HG02938 (cell line): ENCODE data around the gene PTBP1.
A peak's percentile ranks its signal among the peaks of the same experiment; 100 is the strongest.

Experiments used
- ATAC-seq: cut with Tn5 transposase; IDR thresholded peaks from one replicate; pipeline ENCODE4 v1.9.1; 2021; ENCODE audit warnings: mild to moderate bottlenecking, moderate library complexity; ENCODE audit not compliant: unreplicated experiment

Gene PTBP1

GRCh38 chr19:796692-797527, at the start of gene PTBP1:
Gene PTBP1, plus strand, starts transcription at chr19:797452. Its CDS starts 46 bp downstream, at chr19:797498.
- peak; percentile 74 for ATAC-seq

GRCh38 chr19:748274-748598, 49.0 kb upstream of the PTBP1 start:
- ATAC-seq, result no peak

GRCh38 chr19:749811-750210, 47.4 kb upstream of the PTBP1 start:
- ATAC-seq, result no peak

- no peak for ATAC-seq
These were observed 46.4 kb upstream of the PTBP1 start, which contains the start of gene MISP for GRCh38 chr19:750640-751423. Gene MISP, plus strand, starts transcription at chr19:751112. Its CDS starts 5,835 bp downstream, at chr19:756947.

GRCh38 chr19:751501-752341, 45.5 kb upstream of the PTBP1 start:
- no peak for ATAC-seq

GRCh38 chr19:752652-753517, 44.4 kb upstream of the PTBP1 start:
- ATAC-seq, result no peak

- no peak for ATAC-seq
These were observed 42.7 kb upstream of the PTBP1 start for GRCh38 chr19:754530-754929.

DNA sequence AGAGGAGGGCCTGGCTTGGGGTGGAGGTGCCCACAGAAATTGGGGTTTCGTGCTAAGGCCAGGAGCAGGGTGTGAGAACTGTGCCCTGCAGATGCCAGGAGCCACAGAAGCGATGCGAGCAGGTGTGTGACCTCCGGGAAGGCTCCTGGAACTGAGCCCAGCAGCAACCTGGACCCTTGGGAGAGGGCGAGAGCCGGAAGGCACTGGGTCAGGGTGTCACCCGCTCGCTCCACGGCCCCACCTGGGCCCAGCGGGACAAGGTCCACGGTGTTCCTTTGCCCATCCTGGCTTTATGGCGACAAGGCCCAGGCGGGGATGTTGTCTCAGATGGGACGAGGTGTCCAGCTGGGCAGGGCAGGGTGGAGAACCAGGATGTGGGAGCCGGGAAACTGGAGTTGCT, 42.2 kb upstream of the PTBP1 start:
- ATAC-seq, result no peak

DNA sequence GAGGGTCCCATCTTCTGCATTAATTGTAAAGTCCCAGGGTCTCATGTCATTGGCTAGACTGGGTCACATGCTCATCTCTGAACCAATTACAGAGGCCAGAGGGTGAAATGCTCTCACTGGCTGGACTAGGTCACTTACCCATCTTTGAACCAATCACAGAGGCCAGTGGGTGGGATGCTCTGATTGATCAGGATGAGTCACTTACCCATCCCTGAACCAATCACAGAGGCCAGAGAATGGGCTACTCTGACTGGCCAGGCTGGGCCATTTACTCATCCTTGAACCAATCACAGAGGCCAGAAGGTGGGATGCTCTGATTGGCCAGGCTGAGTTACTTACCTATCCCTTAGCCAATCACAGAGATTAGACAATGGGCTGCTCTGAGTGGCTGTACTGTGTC, 41.0 kb upstream of the PTBP1 start:
- no peak for ATAC-seq

DNA sequence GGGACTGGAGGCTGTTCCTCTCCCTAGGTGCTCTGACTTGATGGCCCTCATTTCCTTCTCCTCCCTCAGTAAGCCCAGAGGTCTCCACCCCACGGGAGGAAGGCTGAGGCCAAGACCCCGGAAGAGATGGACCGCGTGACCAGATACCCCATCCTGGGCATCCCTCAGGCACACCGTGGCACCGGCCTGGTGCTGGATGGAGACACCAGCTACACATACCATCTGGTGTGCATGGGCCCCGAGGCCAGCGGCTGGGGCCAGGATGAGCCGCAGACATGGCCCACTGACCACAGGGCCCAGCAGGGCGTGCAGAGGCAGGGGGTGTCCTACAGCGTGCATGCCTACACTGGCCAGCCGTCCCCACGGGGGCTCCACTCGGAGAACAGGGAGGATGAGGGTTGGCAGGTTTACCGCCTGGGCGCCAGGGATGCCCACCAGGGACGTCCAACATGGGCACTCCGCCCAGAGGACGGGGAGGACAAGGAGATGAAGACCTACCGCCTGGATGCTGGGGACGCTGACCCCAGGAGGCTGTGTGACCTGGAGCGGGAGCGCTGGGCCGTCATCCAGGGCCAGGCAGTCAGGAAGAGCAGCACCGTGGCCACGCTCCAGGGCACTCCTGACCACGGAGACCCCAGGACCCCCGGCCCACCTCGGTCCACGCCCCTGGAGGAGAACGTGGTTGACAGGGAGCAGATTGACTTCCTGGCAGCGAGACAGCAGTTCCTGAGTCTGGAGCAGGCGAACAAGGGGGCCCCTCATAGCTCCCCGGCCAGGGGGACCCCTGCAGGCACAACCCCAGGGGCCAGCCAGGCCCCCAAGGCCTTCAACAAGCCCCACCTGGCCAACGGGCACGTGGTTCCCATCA, 40.2 kb upstream of the PTBP1 start:
- no peak for ATAC-seq

DNA sequence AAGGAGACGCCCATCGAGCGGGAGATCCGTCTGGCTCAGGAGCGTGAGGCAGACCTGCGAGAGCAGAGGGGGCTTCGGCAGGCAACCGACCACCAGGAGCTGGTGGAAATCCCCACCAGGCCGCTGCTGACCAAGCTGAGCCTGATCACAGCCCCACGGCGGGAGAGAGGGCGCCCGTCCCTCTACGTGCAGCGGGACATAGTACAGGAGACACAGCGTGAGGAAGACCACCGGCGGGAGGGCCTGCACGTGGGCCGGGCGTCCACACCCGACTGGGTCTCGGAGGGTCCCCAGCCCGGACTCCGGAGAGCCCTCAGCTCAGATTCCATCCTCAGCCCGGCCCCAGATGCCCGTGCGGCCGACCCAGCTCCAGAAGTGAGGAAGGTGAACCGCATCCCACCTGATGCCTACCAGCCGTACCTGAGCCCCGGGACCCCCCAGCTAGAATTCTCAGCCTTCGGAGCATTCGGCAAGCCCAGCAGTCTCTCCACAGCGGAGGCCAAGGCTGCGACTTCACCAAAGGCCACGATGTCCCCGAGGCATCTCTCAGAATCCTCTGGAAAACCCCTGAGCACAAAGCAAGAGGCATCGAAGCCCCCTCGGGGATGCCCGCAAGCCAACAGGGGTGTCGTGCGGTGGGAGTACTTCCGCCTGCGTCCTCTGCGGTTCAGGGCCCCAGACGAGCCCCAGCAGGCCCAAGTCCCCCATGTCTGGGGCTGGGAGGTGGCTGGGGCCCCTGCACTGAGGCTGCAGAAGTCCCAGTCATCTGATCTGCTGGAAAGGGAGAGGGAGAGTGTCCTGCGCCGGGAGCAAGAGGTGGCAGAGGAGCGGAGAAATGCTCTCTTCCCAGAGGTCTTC, 39.2 kb upstream of the PTBP1 start:
- no peak for ATAC-seq

DNA sequence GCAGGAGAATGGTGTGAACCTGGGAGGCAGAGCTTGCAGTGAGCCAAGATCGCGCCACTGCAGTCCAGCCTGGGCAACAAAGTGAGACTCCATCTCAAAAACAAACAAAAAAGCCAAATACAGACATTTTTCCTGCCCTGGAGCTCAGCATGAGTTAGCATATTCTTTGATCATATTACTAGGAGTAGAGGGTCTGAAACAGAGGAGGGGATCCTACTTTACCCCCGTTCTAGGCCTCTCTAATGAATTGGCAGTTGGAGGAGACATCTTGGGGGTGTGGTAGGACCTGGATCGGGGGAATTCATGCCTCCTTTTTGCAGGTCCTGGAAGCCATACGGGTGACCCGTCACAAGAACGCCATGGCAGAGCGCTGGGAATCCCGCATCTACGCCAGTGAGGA, 34.1 kb upstream of the PTBP1 start:
- no peak for ATAC-seq

DNA sequence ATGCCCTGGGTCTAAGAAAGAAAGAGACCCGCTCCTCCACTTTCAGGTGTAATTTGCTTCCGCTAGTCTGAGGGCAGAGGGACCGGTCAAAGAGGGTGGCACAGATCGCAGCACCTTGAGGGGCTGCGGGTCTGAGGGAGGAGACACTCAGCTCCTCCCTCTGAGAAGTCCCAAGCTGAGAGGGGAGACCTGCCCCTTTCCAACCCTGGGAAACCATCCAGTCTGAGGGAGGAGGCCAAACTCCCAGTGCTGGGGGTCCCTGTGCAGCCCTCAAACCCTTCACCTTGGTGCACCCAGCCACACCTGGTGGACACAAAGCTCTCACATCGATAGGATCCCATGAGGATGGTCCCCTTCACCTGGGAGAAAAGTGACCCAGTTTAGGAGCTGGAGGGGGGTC, 33.4 kb upstream of the PTBP1 start:
- ATAC-seq, result no peak

- no peak for ATAC-seq
These were observed 33.0 kb upstream of the PTBP1 start for GRCh38 chr19:764301-764700.

DNA sequence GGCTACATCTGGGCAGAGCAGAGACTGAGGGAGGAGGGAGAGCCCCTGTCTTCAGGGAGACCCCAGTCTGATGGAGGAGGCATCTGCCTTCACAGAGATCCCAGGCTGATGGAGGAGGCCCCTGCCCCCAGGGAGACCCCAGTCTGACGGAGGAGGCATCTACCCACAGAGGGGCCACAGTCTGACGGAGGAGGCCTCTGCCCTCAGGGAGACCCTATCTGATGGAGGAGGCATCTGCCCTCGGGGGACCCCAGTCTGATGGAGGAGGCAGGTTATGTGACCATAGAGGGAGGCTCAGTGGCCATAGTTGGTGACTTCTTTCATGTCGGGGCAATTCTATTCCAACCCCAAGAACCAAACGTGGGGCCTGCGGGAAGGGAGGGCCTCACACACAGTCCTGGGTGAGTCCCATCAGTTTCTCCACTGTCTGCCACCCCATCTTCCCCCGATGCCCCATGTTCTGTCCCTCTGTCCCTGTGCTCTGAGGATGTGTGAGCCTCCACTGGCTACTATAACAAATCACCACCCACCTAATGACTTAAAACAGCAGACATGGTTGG, 32.0 kb upstream of the PTBP1 start:
- ATAC-seq, result no peak

DNA sequence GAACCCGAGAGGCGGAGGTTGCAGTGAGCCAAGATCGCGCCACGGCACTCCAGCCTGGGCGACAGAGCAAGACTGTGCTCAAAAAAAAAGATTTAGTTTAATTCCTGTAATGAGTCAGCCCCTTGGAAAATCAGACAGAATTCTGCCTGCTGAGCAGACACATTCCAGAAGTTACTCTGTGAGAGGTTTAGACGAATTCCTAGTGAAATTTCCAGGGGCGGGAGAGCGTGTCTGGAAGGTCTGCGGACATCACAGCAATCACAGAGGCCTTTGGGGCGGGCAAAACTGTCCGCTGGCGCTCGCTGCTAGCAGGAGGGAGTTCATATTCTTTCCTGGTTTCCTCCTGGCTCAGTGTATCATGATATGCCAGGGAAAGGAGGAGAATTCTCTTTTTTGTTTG, 28.8 kb upstream of the PTBP1 start:
- ATAC-seq, result no peak

- ATAC-seq, result no peak
These were observed 27.6 kb upstream of the PTBP1 start for GRCh38 chr19:769616-770015.

GRCh38 chr19:771332-771785, 25.9 kb upstream of the PTBP1 start:
- ATAC-seq, result no peak
